GM18909 (cell line): ENCODE results near the gene EPS8L2.

ENCODE experiments used
- ATAC-seq: cut with Tn5 transposase; IDR thresholded peaks from one replicate; pipeline ENCODE4 v1.9.1; 2021; ENCODE audit warnings: mild to moderate bottlenecking; ENCODE audit not compliant: unreplicated experiment, poor library complexity

The EPS8L2 gene

GRCh38 chr11:705646-706438, at the start of gene EPS8L2:
Gene EPS8L2, plus strand, starts transcription at chr11:706231. Its CDS starts 3,177 bp downstream, at chr11:709408.
- no peak for ATAC-seq

DNA sequence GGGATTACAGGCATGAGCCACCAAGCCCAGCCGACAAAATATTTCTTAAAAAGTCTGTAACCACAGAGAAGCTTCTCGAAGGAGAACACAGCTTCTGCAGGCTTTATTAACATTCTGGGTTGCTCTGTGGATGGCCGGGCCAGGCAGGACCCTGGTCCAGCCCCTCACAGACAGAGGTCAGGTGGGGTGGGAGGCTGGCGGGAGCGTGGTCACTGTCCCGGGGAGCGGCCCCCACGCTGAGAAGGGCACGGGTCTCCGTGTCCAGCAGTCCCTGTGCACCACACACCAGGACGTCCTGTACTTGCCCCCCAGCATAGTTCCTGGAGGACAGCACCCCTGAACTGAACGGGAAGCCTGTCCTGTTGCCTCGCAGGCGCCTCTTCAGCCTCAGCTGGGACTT, 49.6 kb upstream of the EPS8L2 start:
- ATAC-seq, result no peak

GRCh38 chr11:656866-657265, 49.2 kb upstream of the EPS8L2 start:
- no peak for ATAC-seq

GRCh38 chr11:657691-658126, 48.3 kb upstream of the EPS8L2 start:
- ATAC-seq, result no peak

DNA sequence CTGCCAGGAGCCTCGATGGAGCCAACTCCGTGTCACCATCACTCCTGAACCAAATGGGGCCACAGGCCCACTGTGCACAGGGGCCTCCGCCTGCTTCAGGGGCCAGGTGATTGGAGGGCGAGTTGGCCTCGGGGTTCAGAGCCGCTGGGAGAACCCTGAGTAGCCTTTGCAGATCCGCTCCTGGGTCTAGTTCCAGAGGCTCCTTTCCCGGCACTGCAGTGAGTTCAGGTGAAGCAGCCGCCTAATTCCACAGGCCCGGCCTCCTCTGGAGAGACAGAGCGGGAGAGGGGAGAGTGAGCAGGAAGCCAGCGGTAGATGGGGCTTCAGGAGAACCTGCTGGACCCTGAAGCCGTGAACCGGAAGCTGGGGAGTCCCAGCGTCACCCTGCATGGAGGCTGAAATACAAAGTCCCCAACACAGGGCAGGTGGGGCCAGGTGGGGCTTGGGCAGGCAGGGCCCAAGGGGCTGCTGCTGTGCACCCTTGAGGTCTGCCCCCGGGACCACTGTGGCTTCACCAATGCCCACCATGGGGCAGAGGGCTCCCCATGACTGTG, 46.4 kb upstream of the EPS8L2 start:
- ATAC-seq, result no peak

GRCh38 chr11:660281-660680, 45.8 kb upstream of the EPS8L2 start:
- ATAC-seq, result no peak

GRCh38 chr11:660681-661444, 45.2 kb upstream of the EPS8L2 start:
- no peak for ATAC-seq

DNA sequence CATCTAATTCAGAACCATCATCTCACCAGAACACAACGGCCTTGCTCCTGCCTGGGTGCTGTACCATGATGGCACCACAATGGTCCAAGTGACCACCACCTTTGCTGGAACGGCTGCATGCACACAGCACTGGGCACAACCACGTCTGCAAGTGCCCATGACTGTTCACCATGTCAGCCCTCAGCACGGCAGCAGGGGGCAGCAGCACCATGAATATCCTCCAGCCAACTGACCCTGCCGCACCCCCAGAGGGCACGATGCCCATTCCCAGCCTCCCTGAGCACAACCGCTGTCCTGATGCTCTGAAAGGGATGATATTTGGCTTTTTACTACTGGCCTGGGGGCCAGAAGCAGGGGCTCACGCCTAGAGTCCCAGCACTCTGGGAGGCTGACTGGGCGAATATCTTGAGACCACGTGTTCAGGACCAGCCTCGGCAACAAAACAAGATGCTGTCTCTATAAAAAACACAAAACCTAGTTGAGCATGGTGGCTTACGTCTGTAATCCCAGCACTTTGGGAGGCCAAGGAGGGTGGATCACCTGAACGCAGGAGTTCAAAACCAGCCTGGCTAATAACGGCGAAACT, 43.2 kb upstream of the EPS8L2 start:
- no peak for ATAC-seq

- ATAC-seq, result no peak
Measured at GRCh38 chr11:665062-665703, 40.8 kb upstream of the EPS8L2 start.

- no peak for ATAC-seq
Measured at GRCh38 chr11:665704-666281, 40.2 kb upstream of the EPS8L2 start.

- ATAC-seq, result no peak
Measured at GRCh38 chr11:673866-674265, 32.2 kb upstream of the EPS8L2 start.

GRCh38 chr11:674406-674805, 31.6 kb upstream of the EPS8L2 start:
- ATAC-seq, result no peak

- ATAC-seq, result no peak
Measured at GRCh38 chr11:678297-678696, 27.7 kb upstream of the EPS8L2 start.

DNA sequence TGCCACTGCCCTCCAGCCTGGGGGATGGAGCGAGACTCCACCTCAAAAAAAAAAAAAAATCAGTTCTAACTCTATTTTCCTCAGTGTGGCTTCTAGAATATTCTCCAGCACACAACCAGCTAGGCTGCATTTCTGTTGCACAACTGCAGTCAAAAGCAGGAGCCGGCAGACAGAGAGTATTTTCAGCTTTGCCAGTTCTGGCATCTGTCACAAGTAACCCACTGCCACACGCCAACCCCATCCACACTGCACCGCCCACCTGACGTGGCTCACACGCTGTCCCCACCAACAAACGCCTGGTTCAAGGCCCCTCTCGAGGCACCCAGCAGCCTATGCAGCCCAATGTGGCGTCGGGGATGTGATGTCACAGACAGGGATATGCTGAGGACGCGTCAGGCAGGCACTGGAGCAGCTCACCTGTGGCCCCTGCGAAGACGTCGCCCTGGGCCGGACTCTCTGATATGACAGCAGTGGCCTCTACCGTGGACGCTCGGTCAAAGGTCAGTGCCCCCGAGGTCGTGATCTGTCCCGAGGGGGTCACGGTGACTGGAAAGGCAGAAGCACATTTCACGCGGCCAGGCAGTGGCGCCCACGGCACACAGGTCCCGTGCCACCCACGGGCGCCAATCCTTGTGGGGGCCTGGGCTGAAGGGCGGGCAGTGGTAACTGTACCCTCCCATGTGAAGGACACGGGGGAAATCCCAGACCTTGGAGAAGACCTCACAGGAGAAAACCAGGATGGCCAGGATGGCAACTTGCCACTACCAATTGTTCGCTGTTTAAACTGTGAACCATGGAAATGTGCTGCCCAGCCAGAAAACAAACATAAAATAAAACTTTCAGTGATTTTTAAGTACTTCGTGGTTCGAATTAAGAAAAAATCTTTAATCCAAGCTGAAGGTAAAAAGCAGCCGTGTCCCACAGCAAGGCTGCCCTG, 26.5 kb upstream of the EPS8L2 start:
- ATAC-seq, result no peak

GRCh38 chr11:680476-680875, 25.6 kb upstream of the EPS8L2 start:
- no peak for ATAC-seq

DNA sequence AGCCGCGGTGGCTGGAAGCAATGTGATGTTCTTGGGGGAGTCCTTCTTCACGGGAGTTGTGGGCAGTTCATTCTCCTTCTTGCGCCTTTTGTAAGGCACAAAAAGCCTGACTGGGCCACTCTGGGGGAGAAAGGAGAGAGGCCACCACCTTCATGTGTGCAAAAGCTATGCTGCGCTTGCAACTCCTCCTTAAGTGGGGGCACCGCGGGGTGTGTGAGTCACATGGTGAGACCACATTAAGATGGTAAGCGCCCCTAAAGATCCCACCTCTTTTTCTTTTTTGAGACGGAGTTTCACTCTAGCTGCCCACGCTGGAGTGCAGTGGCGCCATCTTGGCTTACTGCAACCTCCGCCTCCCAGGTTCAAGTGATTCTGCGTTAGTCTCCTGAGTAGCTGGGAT, 25.1 kb upstream of the EPS8L2 start:
- no peak for ATAC-seq

DNA sequence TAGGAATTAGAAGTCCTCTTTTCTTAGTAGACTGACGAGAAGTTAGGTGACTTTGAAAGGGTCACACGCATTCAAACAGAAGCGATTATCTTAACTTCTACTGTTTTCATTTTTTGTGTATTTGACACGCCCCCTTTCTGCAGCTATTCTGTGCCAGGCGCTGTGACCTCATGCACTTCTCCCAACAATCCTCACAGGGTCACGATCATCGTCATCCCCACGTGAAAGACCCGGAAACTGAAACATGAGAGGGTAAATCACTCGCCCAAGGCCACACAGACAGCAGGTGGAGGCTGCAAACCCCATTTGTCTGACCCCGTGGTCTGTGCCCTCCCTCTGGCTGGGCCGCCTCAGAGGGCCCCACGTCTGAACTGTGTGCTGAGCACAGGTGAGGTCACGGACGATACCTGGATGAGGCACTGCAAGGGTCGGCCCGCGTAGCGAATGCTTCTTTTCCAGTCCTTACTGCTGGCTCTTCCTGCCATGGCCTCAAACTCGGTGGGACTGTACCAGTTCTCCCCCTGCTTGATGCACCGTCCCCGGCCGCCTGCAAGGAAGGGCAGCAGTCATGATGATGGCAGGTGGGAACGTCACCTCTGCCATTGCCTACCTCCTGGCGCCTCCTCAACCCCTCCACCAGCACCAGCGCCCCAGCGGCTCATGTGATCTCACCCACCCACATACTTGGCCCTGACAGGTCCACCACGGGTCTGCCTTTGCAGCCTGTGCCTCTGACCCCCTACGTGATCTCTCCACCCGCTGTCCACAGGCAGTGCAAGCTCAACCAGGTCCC, 19.4 kb upstream of the EPS8L2 start:
- no peak for ATAC-seq

- ATAC-seq, result no peak
Measured at GRCh38 chr11:687751-688150, 18.3 kb upstream of the EPS8L2 start.
